WTC11 (cell line): ENCODE data around the gene SOAT2.

Experiments
- CREM ChIP-seq: sonication (generic); formaldehyde crosslinking; IDR thresholded peaks from 2 replicates; pipeline ENCODE4 v1.8.1; 2022; ENCODE audit warnings: mild to moderate bottlenecking, missing genetic modification reagents, moderate library complexity
- CTCF ChIP-seq: fragments of 200-600 bp; IDR thresholded peaks from 2 replicates; pipeline ENCODE4 v1.8.0; 2022; ENCODE audit warnings: antibody characterized with exemption
- ELF4 ChIP-seq: sonication (generic); formaldehyde crosslinking; IDR thresholded peaks from 2 replicates; pipeline ENCODE4 v1.8.1; 2022; ENCODE audit warnings: low read depth, mild to moderate bottlenecking, moderate library complexity, missing genetic modification reagents
- GTF2I ChIP-seq: fragments of 250-450 bp; sonication (Bioruptor Pico); conservative IDR thresholded peaks from 2 replicates; pipeline ENCODE4 v1.4.0; 2021; ENCODE audit warnings: mild to moderate bottlenecking
- MAX ChIP-seq: sonication (generic); formaldehyde crosslinking; IDR thresholded peaks from 2 replicates; pipeline ENCODE4 v1.8.0; 2022; ENCODE audit warnings: mild to moderate bottlenecking, missing genetic modification reagents
- TCF7 ChIP-seq: sonication (generic); formaldehyde crosslinking; IDR thresholded peaks from 2 replicates; pipeline ENCODE4 v1.8.0; 2022; ENCODE audit warnings: mild to moderate bottlenecking, low read depth, missing genetic modification reagents, moderate library complexity
- TEAD4 ChIP-seq: sonication (generic); formaldehyde crosslinking; IDR thresholded peaks from 2 replicates; pipeline ENCODE4 v1.8.0; 2022; ENCODE audit warnings: mild to moderate bottlenecking, missing genetic modification reagents
- ZNF263 ChIP-seq: sonication (generic); formaldehyde crosslinking; IDR thresholded peaks from 2 replicates; pipeline ENCODE4 v1.8.1; 2022; ENCODE audit warnings: low read depth, mild to moderate bottlenecking, moderate library complexity, missing genetic modification reagents
- ZNF416 ChIP-seq: fragments of 250-450 bp; sonication (Bioruptor Pico); IDR thresholded peaks from 2 replicates; pipeline ENCODE4 v1.9.0; 2021; ENCODE audit warnings: mild to moderate bottlenecking, inconsistent platforms
- ZNF671 ChIP-seq: fragments of 250-450 bp; sonication (Bioruptor Pico); IDR thresholded peaks from 2 replicates; pipeline ENCODE4 v1.8.0; 2021; ENCODE audit warnings: mild to moderate bottlenecking
- TF ChIP-seq, protein P1 (sequence below): sonication (generic); formaldehyde crosslinking; conservative IDR thresholded peaks from 2 replicates; pipeline ENCODE4 v1.8.1; 2022; ENCODE audit warnings: mild to moderate bottlenecking, missing genetic modification reagents

DNA sequence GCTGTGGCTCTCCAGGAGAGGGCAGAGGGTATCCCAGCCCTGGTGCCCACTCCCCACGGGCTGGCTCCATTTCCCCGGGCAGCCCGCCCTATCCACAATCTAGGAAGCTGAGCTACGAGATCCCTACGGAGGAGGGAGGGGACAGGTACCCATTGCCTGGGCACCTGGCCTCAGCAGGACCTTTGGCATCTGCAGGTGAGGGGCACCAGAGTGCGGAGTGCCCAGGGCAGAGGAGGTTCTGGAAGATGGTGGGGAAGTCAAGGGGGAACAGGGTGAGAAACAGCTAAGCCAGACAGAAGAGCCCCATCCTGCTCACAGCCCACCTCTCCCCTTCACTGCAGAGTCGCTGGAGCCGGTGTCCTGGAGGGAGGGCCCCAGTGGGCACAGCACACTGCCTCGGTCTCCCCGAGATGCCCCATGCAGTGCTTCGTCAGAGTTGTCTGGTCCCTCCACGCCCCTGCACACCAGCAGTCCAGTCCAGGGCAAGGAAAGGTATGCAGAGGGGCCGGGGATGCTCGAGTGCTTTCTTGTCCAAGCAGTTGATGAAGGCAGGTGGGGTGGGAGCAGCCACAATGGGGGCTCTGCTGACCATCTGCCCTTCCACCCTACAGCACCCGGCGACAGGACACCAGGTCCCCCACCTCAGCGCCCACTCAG is 43.1 kb upstream of the SOAT2 start:
- no peak for TF ChIP-seq ZNF671 (CRISPR knock-in tag)
- TF ChIP-seq CTCF = no peak
- TF ChIP-seq, protein P1, sequence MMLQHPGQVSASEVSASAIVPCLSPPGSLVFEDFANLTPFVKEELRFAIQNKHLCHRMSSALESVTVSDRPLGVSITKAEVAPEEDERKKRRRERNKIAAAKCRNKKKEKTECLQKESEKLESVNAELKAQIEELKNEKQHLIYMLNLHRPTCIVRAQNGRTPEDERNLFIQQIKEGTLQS (CRISPR knock-in tag) = no peak
- no peak for TF ChIP-seq ELF4
- TF ChIP-seq GTF2I (CRISPR knock-in tag) = no peak
- TF ChIP-seq ZNF416 = no peak
- TF ChIP-seq MAX (CRISPR knock-in tag) = no peak
- TF ChIP-seq TCF7 (CRISPR knock-in tag) = no peak
- no peak for TF ChIP-seq CREM (CRISPR knock-in tag)
- TF ChIP-seq TEAD4 = no peak
- no peak for TF ChIP-seq ZNF263
